Fibroblast of skin of abdomen (primary cell): ENCODE data around the gene LRRC8D.

ENCODE experiments used
- DNase-seq: peaks from one replicate; pipeline ENCODE4 v3.0.0-alpha.2; 2013

The LRRC8D gene

GRCh38 chr1:89807503-89807902 lies 13.3 kb upstream of the LRRC8D start:
- DNase-seq: no peak

GRCh38 chr1:89807983-89808382 lies 12.8 kb upstream of the LRRC8D start:
- no peak for DNase-seq

DNA sequence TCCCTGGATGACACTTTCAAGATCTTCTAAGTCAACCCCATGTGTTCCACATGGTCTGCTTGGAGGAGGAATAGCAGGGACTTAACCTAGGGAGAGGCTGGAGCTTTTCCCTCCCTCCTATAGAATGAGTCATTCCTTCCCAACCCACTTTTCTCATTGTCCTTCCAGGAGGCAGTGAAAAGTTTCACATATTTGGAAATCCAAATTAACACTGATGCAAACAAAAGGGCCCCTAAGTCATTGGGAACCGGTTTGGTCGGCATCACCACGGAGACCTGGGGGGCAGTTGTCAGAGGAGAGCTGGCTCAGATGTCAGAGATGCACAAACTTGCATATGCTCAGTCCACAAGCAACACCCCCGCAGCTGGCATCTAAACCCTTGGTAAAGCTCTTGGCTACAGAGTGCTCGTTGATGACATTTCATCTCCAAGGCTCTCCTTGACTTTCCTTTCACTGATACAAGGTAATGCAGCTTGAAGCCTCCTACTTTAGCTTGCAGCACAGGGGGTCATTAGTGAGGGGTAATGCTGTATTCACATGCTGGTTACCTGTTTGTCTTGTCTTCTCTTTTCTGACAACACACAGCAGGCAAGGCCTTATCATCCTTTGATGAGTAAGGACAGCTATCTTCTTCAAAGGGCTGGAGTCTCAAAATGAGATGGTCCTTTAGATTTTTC lies 12.3 kb upstream of the LRRC8D start:
- DNase-seq: peak; percentile 58

DNA sequence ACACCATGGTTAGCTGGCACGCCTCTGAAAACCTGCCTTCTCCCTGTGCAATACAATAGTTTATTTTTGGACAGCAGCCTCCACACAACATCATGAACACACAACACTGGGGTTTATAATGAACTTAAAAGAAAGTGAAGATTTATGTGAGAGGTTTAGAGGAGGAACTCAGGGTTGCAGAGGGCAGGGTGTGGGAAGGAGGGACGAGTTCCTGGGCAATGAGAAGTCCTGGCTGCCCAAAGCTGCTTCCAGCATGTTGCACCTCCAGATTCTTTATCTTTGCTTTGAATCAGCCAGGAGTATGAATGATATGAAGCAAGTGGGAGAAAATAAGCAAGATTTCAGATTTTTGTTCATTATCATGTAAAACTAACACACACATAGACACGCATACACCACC lies 11.3 kb upstream of the LRRC8D start:
- DNase-seq: peak; percentile 49

- DNase-seq: no peak
These were observed 10.5 kb upstream of the LRRC8D start for GRCh38 chr1:89810302-89810701.

DNA sequence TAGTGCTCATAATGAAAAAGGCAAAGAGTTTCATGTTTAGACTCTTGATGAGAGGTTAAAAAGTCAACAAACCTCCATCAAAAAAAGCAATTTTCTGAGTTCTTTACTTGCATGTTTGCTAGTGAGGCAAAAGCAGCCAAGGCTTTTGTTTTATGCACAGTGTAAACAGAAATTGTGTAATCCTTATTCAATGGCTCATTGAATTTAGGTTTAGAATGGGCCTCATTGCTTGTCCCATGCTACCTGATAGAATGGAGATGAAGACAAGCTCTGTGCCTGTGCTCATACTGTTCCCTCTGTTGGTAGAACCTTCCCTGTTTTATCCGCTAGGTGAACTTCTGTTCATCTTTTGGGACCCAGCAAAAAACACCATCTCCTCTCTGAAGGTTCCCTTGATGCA lies 10.0 kb upstream of the LRRC8D start:
- DNase-seq: no peak

GRCh38 chr1:89812992-89813391 lies 7.8 kb upstream of the LRRC8D start:
- peak; percentile 49 for DNase-seq

- no peak for DNase-seq
These were observed 5.8 kb upstream of the LRRC8D start for GRCh38 chr1:89815040-89815439.

DNA sequence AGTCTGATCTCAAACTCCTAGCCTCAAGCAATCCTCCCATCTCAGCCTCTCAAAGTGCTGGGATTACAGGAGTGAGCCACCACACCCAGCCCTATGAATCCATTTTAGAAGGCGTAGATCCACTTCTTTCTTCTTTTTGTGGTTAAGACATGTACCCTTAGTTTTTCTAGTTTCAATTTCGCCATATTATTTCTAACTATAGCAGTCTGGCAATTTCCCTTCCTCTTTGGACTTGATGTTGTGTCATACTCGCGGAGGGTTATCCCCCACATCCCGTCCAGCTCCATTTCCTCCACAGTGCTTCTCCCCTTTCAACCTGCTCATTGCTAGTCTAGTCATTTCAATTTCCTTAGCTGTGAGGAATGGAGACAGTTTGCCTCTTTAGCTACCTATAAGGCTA lies 5.2 kb upstream of the LRRC8D start:
- DNase-seq: no peak

DNA sequence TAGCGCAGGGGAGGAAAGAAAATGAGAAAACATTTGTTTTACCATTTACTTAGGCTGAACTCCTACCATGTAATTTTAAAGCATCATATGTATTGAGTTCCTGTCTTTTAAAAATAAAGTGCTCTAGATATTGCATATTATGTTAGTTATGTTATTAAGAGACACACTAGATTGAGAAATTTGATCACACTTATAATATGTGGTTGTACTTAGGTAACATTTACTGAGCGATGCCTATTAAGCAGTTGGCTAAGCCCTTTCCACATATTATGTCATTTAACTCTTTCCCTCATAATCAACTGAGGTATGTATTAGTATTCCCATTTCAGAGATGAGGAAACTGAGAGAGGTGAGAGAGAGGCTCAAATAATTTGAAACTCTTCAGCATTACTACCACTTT lies 4.5 kb upstream of the LRRC8D start:
- no peak for DNase-seq

DNA sequence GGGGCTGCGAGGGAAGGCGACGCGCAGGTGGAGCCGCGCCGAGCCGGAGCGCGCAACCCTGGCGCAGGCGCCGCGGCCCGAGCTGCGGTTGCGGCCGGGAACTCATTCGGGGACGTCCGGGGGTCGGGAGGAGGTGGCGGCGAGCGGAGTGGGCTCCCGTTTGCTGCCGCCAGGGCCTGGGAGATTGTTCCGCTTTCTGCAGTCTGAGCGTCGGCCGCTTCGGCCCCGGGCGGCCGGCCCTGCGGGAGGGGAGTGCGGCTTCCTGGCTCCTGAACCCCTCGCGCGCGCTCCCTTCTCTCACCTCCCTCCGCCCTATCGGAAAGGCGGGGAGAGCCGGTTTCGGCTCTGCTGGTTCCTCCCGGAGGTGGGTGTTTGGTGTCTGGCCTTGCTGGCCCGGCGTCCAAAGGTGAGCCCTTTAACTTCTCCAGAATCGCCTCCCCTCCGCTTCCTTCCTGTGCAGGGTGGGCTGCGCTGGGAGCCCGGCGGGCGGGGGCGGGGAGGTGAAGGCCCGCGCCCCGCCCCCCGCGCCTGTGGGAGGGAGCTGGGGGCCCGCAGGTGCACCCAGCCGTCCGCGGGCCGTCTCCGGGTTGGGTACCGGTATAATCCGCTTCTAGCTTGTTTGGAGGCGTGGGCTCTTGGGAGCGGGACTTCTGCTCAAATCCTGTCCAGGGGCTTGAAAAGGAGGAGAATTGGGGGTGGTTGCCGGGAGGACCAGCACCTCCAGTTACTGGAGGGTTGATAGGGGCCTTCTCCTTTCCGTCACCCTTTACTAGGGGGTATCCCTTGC lies 683 bp downstream of the LRRC8D start:
- DNase-seq: peak; percentile 32

GRCh38 chr1:89822109-89822962 lies 1.5 kb downstream of the LRRC8D start:
- DNase-seq: no peak

DNA sequence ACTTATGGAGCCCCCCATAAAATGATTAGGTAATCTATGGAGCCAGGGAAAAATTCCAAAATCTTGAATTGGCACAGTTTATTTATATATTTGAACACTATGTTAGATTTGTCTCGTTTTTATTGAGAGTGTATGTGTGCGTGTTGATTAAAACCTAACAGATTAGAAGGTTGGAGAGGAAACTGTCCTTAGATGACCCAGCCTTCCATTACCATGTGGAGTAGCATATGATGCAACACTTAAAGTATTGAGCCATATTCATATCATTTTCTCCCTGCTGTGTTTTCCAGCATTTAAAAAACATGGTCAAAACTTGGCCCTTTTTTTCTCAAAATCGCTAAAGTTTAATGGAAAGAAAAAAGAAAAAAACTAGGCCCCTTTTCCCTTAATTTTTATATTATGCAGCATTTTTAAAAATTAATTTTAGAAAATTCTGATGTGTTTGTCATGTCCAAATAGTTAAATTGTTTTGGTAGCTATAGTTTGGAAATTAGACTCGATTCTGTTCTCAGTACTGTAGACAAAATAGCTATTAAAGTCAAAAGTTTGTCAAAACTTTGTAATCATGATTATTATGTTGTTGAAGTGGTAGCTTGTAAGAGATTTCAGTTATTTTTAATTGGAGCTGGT lies 2.3 kb downstream of the LRRC8D start:
- peak; percentile 45 for DNase-seq

GRCh38 chr1:89823679-89824292 lies 3.0 kb downstream of the LRRC8D start:
- DNase-seq: no peak

DNA sequence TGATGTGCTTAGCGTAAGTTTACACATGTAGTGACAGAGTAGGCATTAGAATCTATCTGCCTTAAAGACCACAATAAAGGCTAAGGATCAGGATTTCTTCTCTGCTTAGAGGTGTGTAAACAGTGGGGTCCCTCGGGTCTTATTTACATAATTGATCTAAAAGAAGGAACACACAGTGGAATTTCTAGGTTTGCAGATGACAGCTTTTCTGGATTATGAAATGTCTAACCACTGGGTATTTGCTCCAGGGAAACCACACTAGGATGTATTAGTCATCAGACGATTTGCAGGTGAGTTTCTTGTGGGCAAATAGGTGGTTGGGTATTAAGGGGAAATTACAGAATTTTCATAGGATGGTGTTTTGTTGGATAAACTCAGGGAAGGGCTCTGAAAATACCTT lies 5.8 kb downstream of the LRRC8D start:
- no peak for DNase-seq

DNA sequence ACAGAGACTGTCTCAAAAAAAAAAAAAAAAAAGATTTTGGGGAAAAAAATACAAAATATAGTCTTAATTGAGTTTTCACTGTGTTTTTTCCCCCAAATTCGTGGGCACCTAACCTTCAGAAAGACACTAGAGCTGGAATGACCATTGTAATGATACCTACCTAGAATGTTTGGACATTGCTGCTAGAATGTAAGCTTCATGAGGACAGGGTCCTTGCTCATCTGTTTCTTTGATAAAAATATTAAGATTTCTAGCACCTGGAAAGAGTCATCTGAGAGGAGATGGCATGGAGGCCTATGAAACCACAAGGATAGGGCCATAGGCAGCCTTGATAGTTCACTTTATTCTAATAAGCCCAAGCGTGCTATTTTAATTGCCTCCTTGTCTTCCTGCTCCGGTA lies 6.5 kb downstream of the LRRC8D start:
- DNase-seq: no peak

DNA sequence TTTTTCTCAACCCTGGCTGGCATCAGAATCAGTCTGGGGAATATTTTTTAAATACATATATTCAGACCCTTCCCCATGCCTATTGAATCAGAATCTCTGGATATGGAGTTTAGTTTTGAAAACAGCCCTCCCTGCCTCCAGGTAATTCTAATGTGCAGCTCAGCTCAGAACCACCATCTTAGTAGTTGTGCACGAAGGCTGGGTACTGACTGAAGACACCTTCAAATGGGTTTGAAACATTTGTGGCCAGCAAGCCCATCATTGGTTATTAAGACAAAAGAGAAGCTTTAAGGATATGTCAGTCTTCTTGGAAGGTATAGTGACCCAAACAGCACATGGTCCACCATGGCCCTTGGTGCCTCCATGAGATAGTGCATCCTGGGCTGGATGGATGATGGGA lies 7.1 kb downstream of the LRRC8D start:
- DNase-seq: no peak

DNA sequence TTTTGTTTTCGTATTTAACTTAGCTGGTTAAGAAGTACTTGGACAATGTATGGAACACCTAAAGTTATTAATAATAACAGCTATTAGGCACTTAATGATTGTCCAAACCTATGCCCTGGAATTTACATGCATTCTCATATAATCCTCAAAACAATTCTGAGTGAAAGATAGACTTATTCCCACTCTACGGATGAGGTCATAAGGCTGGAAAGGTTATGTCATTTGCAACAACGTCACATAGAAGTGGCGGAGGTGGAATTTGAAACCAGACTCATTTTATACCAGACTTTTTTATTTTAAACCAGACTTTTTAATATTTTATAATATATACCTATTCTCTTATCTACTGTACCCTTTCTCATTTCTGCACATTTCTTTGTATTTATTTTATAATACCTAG lies 8.4 kb downstream of the LRRC8D start:
- DNase-seq: no peak

DNA sequence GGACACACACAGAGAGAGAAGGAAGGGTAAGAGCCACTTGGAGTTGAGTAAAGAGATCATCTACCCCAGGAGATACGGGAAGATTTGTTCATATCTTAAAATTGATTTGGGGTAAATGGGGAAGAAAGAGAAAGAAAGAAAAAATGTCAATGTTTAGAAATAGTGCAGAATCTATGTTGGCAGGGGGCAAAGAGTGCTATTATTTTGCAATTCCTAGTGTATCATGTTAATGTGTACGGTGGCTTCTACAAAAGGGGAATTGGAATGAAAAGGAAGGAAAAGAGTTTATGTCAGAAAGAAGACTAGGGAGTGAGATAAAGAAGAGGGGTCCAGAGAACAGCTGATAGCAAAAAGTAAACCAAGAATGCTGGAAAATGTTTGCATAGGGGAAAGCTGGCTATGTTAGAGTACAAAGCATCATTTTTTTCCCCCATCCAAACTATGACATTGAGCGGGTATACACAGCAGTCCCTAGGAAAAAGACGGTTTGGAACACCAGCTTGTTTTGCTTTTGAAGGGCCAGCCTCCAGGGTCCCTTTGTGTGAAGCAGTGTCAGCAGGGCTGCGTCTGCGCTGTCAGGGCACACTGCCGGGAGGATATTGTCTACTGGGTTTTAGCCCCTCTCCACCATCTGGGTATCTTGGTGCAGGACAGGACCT lies 10.8 kb downstream of the LRRC8D start:
- DNase-seq: no peak

DNA sequence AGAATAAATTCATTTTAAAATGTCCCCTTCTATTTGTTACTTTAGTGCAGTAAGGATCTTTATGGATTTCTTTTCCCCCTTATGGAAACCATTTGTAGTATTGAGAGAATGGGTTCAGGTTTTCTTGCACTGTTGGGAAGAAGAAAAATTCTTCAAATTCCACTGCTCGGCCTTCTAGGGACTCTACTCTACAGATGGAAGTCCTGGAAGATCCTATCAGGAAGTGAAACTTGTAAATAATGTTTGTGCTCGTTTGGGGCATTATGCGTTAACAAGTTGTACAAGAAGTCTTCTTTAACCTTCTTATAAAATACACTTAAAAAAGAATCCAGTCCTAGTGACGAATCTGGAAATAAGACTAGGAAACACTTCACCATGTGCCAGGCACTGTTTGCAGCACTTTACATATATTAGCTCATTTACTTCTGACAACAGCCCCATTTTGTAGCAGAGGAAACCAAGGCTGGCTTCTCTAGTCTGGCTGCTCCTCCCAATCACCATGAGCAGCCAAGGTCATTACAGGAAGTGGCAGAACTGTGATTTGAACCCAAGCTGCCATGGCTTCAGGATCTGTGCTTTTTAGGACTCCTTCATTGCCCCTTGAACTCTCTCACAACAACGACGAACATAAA lies 11.8 kb downstream of the LRRC8D start:
- no peak for DNase-seq
